ENCODE results near the gene PRDM16. TPM values are rescaled to one million over a fixed set of nuclear protein-coding genes. Genes with fewer than 3 reads are reported as not detected.

Gene PRDM16
- total RNA-seq, 1 experiment from 2014 or later, result not detected

DNA sequence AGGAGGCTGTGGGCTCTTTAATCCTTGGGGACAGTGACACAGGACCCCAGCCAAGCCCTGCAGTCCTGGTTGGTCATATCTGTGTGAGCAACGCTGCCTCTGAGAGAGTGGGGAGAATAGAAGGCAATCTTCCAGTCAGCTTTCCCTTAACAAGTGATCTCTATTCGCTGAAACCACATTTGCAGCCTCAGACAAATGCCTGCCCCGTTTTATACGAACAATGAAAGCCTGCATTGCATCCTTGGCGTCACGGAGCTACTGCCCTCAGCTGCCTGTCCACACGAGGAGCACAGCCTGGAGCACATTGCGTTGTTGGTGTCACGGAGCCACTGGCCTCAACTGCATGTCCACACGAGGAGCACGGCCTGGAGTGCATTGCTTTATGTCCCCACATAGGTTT lies 235.2 kb downstream of the PRDM16 start:
- DNase-seq (ENCODE audit: low read depth), result no peak

- DNase-seq (ENCODE audit: low read depth), result no peak
Measured at GRCh38 chr1:3304692-3305091, 235.7 kb downstream of the PRDM16 start.

GRCh38 chr1:3305156-3305555 lies 236.2 kb downstream of the PRDM16 start:
- DNase-seq (ENCODE audit: low read depth), result no peak

DNA sequence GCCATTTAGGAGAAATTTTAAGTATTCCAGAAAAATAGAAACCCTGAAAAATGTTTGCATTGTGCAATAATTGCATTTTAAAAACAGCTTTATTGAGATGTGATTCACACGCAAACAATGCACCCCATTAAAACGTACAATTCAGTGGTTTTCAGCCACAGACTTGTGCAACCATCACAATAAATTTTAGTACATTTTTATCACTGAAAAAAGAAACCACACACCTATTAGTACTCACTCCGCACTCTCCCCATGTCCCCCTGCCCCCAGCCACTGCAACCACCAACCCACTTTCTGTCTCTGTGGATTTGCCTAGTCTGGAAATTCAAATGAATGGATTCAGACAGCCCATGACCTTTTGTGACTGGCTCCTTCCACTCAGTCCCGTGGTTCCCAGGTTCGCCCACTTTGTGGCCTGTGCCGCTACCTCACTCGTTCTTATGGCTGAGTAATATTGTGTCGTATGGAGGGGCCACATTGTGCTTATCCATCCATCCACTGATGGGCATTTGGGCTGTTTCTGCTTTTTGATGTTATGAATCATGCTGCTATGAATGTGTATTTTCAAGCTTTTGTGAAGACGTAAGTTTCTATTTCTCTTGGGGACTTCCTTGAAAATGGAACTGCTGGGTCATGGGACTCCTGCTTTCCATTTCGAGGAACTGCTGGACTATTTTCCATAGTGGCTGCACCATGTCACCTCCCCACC lies 237.7 kb downstream of the PRDM16 start:
- peak; percentile 40 for DNase-seq (ENCODE audit: low read depth)

- no peak for DNase-seq (ENCODE audit: low read depth)
Measured at GRCh38 chr1:3307359-3307758, 238.4 kb downstream of the PRDM16 start.

DNA sequence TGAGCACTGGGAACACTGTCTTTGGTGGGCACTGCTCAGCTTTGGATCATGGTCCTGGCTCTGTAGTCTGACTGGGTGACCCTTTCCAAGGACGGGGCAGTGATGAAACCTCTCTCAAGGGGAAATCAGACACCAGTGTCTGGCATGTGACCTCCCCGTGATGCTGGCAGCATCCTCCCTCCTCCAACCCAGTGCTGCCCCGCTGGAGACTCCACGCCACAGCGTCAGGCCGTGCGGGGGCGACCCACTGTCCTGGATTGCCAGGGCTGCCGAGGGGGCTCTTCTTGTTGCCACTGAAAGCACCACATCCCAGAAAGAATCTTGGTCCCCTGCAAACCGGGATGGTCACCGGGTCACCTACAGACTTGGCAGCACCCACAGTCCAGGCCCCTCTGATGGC lies 239.1 kb downstream of the PRDM16 start:
- DNase-seq (ENCODE audit: low read depth), result no peak

DNA sequence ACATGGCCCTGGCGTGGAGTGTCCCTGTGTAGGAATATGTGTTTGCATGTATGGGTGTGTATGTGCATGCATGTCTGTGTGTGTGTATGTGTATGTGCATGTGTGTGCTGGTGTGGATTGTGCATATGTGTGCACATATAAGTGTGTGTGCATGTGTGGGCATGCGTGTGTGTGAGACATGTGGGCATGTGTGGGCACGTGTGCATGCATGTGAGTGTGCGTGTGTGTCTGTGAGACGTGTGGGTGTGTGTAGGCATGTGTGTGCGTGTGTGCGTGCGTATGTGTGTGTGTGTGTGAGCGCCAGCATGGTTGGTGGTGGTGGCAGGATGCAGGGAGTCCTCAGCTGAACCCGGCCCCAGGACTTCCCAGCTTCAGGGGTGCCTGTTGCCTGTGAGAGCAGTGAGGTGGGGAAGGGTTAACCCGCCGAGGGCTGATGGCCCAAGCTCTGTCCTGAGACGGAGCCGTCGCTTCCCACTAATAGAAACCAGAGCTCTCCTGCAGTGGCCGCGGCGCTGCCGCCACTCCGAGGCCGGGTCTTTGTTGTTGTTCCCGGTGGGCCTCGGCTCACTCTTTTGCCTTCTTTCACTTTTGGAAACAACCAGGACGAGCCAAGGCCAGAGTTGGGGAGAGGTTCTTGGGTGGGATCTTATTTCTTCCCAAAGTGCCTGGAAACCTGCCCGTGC lies 241.9 kb downstream of the PRDM16 start:
- no peak for DNase-seq (ENCODE audit: low read depth)

DNA sequence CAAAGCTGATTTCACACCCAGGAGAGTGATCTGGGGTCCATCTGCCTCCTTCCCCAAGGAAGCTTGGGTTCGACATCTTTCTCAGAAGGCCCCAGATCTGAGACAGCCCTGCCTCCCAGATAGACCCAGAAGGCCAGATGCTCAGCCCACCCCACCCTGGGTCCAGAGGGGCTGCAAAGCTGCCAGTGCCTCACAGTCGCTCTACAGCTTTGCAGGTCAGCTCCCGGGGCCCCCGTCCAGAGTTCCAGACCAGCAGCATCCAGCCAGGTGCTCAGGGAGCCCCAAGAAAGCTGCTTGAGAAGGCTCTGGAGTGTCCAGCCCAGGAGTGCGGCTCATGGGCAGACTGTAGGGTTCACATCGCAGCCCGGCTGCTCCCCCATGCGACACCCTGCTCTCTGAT lies 242.7 kb downstream of the PRDM16 start:
- DNase-seq (ENCODE audit: low read depth), result no peak

DNA sequence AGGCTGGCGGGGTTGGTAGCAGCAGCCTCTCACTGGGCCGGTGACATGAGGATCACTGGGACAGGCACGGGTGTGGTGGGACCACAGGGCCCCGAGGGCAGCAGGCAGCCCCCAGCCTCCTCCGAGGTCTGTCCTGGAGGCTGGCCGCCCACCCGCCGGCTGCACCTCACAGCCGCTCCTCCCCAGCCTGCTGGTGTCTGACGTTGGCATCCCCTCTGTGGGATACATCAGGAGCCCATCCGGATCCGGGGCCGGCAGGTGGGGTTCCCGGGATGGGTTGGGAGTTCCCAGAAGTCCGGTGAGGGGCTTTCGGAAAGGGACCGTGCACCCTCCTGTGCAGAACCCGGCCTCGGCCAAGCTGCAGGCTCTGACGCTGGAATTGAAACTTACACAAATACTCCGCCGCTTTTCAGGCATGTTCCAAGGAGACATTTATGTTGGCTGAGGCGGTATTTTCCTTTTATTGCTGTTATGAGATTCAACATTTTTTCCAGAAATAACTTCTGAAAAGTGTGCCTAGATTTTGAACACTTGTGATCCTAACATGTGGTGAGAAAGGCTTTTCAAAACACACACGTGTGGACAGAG lies 243.4 kb downstream of the PRDM16 start:
- DNase-seq (ENCODE audit: low read depth), result no peak

- peak; percentile 99 for DNase-seq (ENCODE audit: low read depth)
Measured at GRCh38 chr1:3312898-3313575, 244.0 kb downstream of the PRDM16 start.

DNA sequence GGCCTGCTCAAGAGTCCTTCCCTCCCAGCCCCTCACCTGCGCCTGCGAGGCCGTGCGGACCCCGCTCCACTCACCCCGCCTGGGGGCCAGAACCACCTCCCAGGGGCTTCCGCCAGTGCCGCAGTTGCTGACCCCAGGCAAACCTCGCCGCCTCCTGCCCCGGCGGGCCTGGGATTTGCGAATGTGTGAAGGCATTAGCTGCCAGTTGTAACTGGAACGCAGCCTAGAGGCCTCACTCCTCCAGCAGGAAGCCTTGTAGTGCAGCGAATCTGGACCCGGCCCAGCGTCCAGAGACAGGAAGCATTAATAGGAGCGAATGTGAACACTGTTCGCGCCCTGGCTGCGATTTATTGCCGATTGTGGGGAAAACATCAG lies 244.6 kb downstream of the PRDM16 start:
- peak; percentile 92 for DNase-seq (ENCODE audit: low read depth)

- DNase-seq (ENCODE audit: low read depth), result peak; percentile 57
Measured at GRCh38 chr1:3314491-3315381, 245.7 kb downstream of the PRDM16 start.

GRCh38 chr1:3315399-3316339 lies 246.7 kb downstream of the PRDM16 start:
- DNase-seq (ENCODE audit: low read depth), result no peak

GRCh38 chr1:3316340-3316943 lies 247.4 kb downstream of the PRDM16 start:
- DNase-seq (ENCODE audit: low read depth), result no peak

GRCh38 chr1:3317456-3317855 lies 248.5 kb downstream of the PRDM16 start:
- no peak for DNase-seq (ENCODE audit: low read depth)

- DNase-seq (ENCODE audit: low read depth), result no peak
Measured at GRCh38 chr1:3318329-3318728, 249.3 kb downstream of the PRDM16 start.

- peak; percentile 67 for DNase-seq (ENCODE audit: low read depth)
Measured at GRCh38 chr1:3319874-3320245, 250.9 kb downstream of the PRDM16 start.

- peak; percentile 70 for DNase-seq (ENCODE audit: low read depth)
Measured at GRCh38 chr1:3320246-3321152, 251.5 kb downstream of the PRDM16 start.

Data from RPMI7951 (cell line).